Left kidney (tissue), 2 donors: Measurements from ENCODE around the gene LIG3. TPM values are rescaled to one million over a fixed set of nuclear protein-coding genes. Genes with fewer than 3 reads are reported as not detected.
A peak's percentile ranks its signal among the peaks of the same experiment; 100 is the strongest.
"Not testable (repeated sequence)": the region's sequence is repeated elsewhere in the genome, so short reads cannot be mapped to it uniquely, and the experiment has no call there.

ENCODE experiments used
- DNase-seq: peaks from one replicate; pipeline ENCODE4 v3.0.0-alpha.2; 2013
- polyA plus RNA-seq: library from polyadenylated mRNA; unstranded; fragments of 120-200 nt; gene quantifications from one replicate; pipeline ENCODE4 v1.2.1, GENCODE V29; 2013; ENCODE audit not compliant: insufficient read length

Gene LIG3
- polyA plus RNA-seq, 1 donor = 47.4 TPM

DNA sequence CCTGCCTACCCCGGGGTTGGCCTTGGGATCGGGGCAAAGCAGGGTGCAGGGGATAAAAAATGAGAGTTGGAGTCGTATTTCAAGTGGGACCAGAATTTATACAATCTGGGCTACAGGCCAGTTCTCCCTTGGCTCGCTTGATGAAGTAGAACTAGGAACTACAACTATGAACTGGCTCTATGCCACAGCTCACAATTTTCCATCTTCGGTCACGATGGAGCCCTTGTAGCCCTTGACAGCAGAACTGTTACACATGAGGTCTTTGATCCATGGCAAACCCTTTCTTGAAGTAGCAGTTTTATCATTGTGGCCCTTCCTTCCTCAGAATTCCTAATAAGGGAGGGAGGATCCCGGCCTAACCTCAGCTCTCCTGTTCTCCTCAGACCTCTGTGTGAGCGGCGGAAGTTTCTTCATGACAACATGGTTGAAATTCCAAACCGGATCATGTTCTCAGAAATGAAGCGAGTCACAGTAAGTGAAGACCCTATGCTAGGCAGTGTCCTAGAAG, 17.1 kb downstream of the LIG3 start:
- DNase-seq = peak; percentile 81

DNA sequence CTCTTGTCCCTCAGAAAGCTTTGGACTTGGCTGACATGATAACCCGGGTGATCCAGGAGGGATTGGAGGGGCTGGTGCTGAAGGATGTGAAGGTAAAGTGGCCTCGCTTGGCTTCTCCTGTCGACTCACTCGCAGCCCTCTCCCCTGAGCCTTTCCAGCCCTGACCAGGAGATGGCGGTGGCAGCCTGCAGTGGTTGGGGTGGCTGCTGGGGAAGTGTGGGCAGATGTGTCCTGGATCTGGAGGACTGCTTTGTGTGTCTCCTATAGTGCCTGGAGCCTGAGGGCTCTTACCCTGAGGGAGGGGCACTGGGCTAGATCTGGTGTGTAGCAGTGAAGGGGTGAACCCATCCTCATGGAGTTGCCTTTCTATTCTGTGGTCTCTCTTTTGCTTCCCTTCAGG, 17.9 kb downstream of the LIG3 start:
- no peak for DNase-seq

GRCh38 chr17:34999456-34999855, 19.1 kb downstream of the LIG3 start:
- no peak for DNase-seq

DNA sequence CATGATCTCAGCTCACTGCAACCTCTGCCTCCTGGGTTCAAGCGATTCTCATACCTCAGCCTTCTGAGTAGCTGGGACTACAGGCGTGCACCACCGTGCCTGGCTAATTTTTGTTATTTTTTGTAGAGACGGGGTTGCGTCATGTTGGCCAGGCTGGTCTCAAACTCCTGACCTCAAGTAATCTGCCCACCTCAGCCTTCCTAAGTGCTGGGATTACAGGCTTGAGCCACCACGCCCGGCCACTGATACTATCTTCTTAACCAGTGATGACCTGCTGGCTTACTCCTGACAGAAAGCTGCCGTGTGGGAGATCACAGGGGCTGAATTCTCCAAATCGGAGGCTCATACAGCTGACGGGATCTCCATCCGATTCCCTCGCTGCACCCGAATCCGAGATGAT, 20.7 kb downstream of the LIG3 start:
- not testable (repeated sequence) for DNase-seq

- no peak for DNase-seq
Measured at GRCh38 chr17:35001549-35001948, 21.2 kb downstream of the LIG3 start.

DNA sequence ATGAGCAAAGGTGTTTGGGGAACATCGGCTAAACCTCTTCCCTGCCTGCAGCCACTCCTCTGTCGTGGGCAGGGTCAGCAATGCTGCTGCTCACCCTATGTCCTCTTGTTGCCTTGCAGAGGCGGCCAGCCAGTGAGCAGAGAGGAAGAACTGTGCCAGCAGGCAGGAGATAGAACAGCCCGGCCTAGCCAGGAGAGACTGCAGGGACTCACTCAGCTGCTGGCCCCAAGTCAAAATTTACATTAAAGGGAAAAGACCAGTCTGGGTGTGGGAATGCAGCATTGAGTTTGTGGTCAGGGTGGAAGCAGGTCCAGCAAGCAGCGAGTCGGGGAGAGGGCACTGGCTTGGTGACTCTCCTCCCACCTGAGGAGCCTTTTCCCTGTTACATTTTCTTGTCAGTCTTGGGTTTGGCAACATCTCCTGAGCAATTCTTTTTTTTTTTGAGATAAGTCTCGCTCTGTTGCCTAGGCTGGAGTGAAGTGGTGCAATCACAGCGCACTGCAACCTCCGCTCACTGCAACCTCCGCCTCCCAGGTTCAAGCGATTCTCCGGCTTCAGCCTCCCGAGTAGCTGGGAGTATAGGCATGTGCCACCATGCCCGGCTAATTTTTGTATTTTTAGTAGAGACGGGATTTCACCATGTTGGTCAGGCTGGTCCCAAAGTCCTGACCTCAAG, 22.7 kb downstream of the LIG3 start:
- no peak for DNase-seq

- no peak for DNase-seq
Measured at GRCh38 chr17:35003778-35004177, 23.5 kb downstream of the LIG3 start.

- no peak for DNase-seq
Measured at GRCh38 chr17:35006345-35006744, 26.0 kb downstream of the LIG3 start.

DNA sequence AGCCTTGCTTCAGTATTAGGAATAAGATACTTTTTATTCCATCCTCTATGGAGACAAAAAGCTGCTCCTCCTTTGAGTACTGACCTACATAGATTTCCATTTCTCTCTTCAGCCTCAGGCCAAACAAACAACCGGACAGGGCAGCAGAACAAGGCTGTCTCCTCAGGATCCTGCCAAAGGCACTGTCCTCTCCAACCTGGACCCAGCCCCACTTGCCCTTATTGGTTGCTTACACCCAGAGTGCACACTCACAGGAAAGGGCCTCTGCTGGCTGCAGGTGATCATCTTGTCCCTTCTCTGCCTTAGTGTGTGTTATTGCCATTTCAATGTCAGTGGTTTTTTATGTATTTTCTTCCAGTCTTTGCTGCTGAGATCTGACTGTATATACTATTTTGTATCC, 26.6 kb downstream of the LIG3 start:
- DNase-seq = no peak

- DNase-seq = no peak
Measured at GRCh38 chr17:35010093-35010492, 29.8 kb downstream of the LIG3 start.

DNA sequence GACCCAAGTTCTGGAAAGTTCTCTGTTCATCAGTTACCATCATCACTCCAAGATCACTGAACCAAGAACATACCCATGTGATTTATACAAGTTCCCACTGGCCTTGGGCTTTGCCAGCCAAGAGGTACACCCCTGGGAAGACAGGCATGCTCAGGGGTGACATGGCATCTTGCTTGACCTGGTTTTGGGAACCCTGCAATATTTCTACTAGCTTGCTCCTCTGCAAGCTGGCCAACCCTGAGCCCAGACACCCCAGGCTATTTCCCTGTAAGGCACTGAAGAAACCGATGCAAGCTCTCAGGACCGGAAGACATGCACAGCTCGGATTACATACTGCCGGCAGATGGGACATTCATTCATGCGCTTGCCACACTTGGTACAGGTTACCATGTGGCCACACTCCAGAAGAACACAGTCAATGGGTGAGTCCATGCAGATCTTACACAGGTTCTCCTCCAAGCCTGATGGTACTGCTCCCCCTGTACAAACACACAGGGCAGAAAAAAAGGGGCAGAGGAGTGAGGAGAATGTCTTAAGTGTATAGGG, 31.4 kb downstream of the LIG3 start:
- DNase-seq = no peak

DNA sequence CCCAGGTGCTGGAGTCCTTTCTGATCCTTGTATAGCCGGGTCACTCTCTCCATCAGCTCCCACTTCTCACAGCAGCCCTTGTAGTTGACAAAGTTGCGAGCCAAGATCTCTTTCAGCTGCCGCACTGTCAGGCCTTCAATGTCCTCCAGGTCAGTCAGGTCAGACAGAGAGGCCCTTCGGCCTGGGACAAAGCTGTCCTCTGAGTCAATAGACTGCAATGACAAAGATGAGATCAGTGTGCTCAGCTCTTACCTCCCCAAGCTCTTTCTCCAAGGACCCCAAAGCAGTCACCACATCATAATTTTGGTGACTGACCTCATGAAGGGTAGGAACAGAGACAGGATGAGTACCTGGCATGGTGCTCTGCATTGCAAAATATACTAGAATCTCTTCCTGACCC, 36.1 kb downstream of the LIG3 start:
- no peak for DNase-seq

GRCh38 chr17:35017021-35017420, 36.7 kb downstream of the LIG3 start:
- DNase-seq = no peak

DNA sequence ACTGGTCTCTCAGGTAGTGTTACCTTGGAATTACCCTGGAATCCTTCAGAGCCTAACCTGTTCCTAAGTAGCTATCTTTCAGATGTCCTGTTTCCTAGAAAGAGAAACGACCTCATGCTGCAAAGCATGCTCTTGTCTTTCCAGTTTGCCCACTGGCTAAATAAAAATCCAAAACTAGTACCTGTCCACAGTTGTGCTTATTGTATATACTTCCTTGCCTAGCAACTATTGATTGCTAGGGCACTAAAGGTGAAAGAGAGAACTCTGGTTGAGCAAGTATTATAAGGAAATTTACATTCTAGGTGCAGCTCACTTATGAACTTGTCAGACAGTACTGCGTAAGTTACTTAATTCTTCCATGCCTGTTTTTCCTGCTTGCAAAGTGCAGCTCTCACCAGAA, 38.5 kb downstream of the LIG3 start:
- no peak for DNase-seq

DNA sequence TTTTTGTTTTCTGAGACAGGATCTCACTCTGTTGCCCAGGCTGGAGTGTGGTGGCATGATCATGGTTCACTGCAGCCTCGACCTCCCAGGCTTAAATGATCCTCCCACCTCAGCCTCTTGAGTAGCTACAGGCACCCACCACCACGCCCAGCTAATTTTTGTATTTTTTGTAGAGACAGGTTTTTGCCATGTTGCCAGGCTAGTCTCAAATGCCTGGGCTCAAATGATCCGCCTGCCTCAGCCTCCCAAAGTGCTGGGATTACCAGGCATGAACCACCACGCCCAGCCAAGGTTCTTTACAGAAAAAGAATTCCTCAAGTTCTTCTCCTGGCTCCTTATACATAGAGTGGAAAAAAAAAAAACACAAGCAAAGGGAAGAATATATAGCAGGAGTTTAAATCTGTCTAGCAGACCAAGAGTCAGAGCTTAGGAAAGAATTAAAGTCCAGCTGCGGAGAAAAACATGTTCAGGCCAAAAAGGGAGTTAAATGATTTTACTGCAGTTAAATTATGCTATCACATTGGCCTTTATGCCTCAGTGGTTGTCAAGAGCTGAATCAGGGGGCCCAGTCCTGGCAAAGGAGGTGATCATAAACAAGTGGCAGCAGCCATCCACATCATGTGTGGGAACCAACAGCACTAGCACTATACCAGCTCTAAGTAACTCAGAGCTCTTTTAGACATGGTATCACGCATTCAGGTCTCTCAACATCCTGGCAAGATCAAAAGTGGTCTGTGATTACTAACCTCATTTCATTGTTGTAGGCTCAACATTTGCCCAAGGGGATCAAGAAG, 39.3 kb downstream of the LIG3 start:
- DNase-seq = no peak

DNA sequence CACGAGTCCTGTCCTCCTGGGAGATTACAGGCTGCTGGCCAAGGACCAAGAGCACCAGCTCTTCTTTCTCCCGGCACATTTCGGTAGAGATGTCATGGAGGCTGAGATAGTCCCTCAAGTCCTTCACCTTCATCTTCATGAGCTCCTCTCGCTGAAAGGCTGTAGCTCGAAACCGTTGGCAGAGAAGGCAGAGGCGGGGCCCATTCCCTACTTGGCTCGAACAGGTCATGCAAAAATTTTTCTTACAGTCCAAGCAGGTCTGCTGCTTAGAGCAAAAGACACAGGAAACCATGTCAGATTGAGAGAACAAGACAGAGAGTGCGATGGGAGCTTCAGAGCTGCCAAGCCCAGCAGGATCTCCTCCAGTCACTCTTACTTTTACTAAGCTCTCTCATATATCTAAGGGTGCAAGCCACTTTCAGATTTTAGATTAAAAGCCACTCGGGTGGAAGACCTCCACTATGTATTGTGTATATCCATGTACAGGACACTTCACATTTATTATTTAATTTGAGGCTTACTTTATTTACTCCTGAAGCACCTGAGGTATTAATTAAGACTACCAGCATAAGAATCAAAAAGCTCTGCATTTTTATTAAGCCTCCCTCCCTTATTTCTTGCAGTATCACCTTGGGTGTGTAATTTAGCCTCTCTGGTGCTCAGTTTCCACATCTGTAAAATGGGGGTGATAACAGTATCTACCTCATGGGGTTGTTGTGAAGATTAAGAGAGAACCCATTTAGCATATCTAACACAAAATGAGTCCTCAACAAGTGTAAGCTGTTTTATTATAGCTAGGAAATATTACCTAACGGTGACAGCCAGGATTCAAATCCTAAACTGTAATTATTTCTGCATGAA, 41.4 kb downstream of the LIG3 start:
- DNase-seq = no peak

GRCh38 chr17:35022536-35023063, 42.3 kb downstream of the LIG3 start:
- DNase-seq = no peak

GRCh38 chr17:35023538-35023937, 43.2 kb downstream of the LIG3 start:
- no peak for DNase-seq

- DNase-seq = no peak
Measured at GRCh38 chr17:35025541-35025940, 45.2 kb downstream of the LIG3 start.

- not testable (repeated sequence) for DNase-seq
Measured at GRCh38 chr17:35028097-35028496, 47.8 kb downstream of the LIG3 start.

DNA sequence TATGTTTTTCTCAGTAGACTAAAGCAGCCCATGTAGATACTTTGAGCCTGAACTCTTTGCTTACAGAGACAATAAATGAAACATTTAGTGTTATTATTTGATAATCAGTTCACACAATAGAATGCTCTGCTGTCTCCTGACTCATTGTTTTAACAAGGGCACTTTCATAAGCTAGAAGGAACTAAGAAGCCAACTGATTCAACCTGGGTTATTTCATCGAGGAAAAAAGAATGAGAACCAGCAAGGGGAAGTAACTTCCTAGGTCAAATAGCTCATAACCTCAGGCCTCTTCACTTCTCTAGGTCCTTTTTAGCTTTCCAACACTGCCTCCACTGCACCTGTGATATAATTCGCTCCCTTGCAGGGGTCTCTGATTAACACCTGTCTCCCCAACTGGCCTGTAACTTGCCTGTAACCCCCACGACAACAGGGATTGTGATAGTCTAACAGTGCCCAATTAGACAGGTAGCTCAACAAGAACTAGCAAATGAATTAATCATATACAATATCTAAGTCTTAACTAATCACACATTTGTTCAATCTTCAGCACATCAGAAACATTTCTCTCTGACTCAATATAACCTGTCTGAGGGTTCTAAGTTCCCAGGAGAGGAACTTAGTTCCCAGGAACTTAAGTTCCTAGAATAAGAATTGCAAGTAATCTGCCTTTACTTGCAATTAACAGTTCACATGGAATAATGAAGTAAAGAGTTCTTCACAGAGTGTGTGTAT, 48.4 kb downstream of the LIG3 start:
- no peak for DNase-seq
